ENCODE data around the gene POLD1. TPM values are rescaled to one million over a fixed set of nuclear protein-coding genes. Genes with fewer than 3 reads are reported as not detected.
A peak's percentile ranks its signal among the peaks of the same experiment; 100 is the strongest.

POLD1 gene
- total and polyA plus RNA-seq, 2 of the 13 experiments (the other 11 are each of a cell fraction or from before 2014, with no cell fraction given), result 17.4 to 54.0 TPM

DNA sequence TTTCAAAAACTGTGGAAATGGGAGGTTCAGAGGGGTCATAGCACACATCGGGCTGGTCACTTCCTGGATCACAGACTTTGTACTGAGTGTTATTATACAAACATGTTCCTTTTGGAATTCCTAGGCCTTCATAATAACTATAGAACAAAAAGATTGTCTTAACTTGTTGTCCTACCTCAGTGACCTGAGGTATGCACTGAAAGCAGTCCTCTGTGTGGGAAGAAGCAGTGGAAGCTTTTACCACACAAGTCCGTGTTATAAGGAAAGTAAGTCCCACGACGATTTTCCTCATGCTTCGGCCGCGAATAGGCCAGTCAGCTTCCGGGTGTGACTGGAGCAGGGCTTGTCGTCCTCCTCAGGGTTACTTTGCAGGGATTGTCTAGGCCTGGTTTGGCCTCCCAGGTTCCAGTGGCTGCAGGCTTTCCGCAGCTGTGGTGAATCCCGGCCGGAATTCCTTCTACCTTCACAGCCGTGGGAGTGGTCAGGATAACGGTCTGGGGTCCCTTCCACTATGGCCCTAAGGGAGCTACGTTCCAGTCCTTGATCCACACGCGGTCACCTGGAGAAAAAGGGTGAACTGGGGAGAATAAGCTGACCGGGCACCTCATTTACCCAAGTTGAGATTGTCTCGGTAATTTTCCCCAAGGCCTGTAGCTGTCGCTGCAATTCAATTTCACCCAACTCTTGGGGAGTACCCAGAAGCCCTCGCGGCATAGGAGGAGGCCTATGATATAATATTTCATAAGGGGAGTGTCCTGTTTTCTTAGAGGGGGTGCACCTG, 34.7 kb upstream of the POLD1 start (continued):
- TF ChIP-seq, protein P1, sequence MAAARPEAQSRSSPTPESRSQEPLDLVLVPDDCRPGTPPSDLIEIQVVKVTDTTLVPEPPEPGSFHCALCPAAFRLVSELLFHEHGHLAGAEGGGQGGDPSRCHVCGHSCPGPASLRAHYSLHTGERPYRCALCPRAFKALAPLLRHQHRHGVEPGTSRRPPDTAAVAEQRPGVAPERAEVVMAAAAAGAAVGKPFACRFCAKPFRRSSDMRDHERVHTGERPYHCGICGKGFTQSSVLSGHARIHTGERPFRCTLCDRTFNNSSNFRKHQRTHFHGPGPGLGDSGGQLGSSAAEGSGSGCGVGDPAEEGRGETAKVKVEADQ (CRISPR knock-in tag; IDR thresholded peaks at IDR 0.05; ENCODE audit: borderline replicate concordance), result no peak
- TF ChIP-seq ZNF431 (CRISPR knock-in tag; IDR thresholded peaks at IDR 0.05; ENCODE audit: borderline replicate concordance, low read depth) (no peak), ZBTB14 (CRISPR knock-in tag; IDR thresholded peaks at IDR 0.05) (no peak), ZNF30 (CRISPR knock-in tag; IDR thresholded peaks at IDR 0.05) (no peak), DRAP1 (CRISPR knock-in tag; IDR thresholded peaks at IDR 0.05) (peak; percentile 27; the same call in 1 of the 2 replicates), ASH2L (IDR thresholded peaks at IDR 0.05; ENCODE audit: insufficient read length, low read depth, low read length) (peak; percentile 58), GABPB1 (CRISPR knock-in tag; IDR thresholded peaks at IDR 0.05) (peak; percentile 40), NFKBIZ (CRISPR knock-in tag; IDR thresholded peaks at IDR 0.05) (no peak), ZNF253 (CRISPR knock-in tag; IDR thresholded peaks at IDR 0.05; ENCODE audit: borderline replicate concordance) (no peak), ISX (CRISPR knock-in tag; conservative IDR thresholded peaks at IDR 0.05) (no peak), ZSCAN30 (CRISPR knock-in tag; IDR thresholded peaks at IDR 0.05) (no peak), NR2F1 (CRISPR knock-in tag; IDR thresholded peaks at IDR 0.05) (no peak), STAG1 (CRISPR knock-in tag; IDR thresholded peaks at IDR 0.05) (no peak), RXRB (CRISPR knock-in tag; IDR thresholded peaks at IDR 0.05; ENCODE audit: borderline replicate concordance) (peak; percentile 53; the same call in 1 of the 2 replicates), HCFC1 (IDR thresholded peaks at IDR 0.05; ENCODE audit: low read depth, low read length) (no peak), IRF2 (CRISPR knock-in tag; IDR thresholded peaks at IDR 0.05) (0 out of 2 replicates have a peak, but pooled peaks have one; percentile 10), CSRNP2 (CRISPR knock-in tag; conservative IDR thresholded peaks at IDR 0.05; ENCODE audit: low read depth) (no peak), GTF2F1 (IDR thresholded peaks at IDR 0.05; ENCODE audit: low read length) (no peak), ZNF530 (CRISPR knock-in tag; IDR thresholded peaks at IDR 0.05; ENCODE audit: low read depth) (no peak), ZNF678 (CRISPR knock-in tag; IDR thresholded peaks at IDR 0.05) (no peak)
- TF ChIP-seq, protein P2, sequence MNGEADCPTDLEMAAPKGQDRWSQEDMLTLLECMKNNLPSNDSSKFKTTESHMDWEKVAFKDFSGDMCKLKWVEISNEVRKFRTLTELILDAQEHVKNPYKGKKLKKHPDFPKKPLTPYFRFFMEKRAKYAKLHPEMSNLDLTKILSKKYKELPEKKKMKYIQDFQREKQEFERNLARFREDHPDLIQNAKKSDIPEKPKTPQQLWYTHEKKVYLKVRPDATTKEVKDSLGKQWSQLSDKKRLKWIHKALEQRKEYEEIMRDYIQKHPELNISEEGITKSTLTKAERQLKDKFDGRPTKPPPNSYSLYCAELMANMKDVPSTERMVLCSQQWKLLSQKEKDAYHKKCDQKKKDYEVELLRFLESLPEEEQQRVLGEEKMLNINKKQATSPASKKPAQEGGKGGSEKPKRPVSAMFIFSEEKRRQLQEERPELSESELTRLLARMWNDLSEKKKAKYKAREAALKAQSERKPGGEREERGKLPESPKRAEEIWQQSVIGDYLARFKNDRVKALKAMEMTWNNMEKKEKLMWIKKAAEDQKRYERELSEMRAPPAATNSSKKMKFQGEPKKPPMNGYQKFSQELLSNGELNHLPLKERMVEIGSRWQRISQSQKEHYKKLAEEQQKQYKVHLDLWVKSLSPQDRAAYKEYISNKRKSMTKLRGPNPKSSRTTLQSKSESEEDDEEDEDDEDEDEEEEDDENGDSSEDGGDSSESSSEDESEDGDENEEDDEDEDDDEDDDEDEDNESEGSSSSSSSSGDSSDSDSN (CRISPR knock-in tag; IDR thresholded peaks at IDR 0.05), result no peak
- TF ChIP-seq, protein P3, sequence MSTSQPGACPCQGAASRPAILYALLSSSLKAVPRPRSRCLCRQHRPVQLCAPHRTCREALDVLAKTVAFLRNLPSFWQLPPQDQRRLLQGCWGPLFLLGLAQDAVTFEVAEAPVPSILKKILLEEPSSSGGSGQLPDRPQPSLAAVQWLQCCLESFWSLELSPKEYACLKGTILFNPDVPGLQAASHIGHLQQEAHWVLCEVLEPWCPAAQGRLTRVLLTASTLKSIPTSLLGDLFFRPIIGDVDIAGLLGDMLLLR (CRISPR knock-in tag; IDR thresholded peaks at IDR 0.05), result no peak

All from HepG2 (cell line).